ENCODE results near the gene LNX1. TPM values are rescaled to one million over a fixed set of nuclear protein-coding genes. Genes with fewer than 3 reads are reported as not detected.
A peak's percentile ranks its signal among the peaks of the same experiment; 100 is the strongest.

The LNX1 gene
- total and polyA plus RNA-seq, 2 of the 8 experiments (the other 6 are each of a cell fraction or from before 2014, with no cell fraction given) = 2.7 to 3.8 TPM

DNA sequence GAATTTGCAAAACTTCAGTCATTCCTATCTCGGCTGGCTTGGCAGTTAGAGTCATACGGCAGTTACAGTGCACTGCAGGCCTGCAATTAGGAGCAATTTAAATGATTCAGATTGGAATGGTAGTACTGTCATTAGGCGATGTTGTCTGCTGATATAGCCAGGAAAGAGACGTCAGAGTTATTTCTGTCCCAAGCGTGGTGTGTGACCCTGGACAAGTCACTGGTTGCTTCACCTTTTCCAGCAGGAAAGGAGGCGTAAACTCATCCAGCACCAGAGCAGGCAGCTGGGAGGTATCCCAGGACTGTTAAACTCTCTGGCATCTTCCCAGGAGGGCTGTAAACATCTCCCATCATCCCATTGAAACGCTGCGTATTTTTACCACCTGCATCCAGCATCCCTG, 836 bp upstream of the LNX1 start:
- Histone ChIP-seq H3K4me3 (ENCODE audit: extremely low read depth in 1 of 4, insufficient read depth in 2 of 4, low read depth in 3 of 4, low read length in 4 of 4) (peak overlapping the region; percentile 5 to 60 (median 33); a peak in 5 of 8 replicates), H3K9me3 (ENCODE audit: insufficient read depth in 2 of 2, low read depth in 1 of 2, low read length in 1 of 2) (no peaks in the 10 kb centered on the region), H3K27ac (ENCODE audit: low read depth, low read length) (peak overlapping the region; percentile 68; the same call in 1 of the 2 replicates), H3K23me2 (ENCODE audit: low read depth, low read length) (peaks cover 7% of the 10 kb centered on the region; the same call in 1 of the 2 replicates), H3K79me2 (ENCODE audit: control insufficient read depth in 1 of 2, insufficient read depth in 2 of 2, low read length in 2 of 2) (no peaks in the 10 kb centered on the region), H2BK120ac (replicated peaks; ENCODE audit: low read depth, low read length) (no peak overlapping the region), H3K4me2 (ENCODE audit: insufficient read depth in 1 of 2, low read depth in 2 of 2, low read length in 2 of 2) (peak overlapping the region; percentile 72 to 98), H2BK15ac (ENCODE audit: low read length) (no peak overlapping the region), H4K91ac (replicated peaks; ENCODE audit: insufficient read length, low read length) (no peak overlapping the region), H3K18ac (ENCODE audit: extremely low read depth, low read length) (no peak overlapping the region), H3K23ac (ENCODE audit: insufficient read length) (no peak overlapping the region), H2BK5ac (ENCODE audit: low read depth, low read length) (peak overlapping the region; percentile 62; the same call in 1 of the 2 replicates), H2BK20ac (ENCODE audit: low read length) (no peak overlapping the region), H3K4me1 (replicated peaks in 1 of 4; ENCODE audit: control insufficient read depth in 3 of 4, insufficient read depth in 4 of 4, low read length in 3 of 4) (peaks cover 5 to 16% (median 12%) of the 10 kb centered on the region in 4 experiments), H3K36me3 (ENCODE audit: control insufficient read depth in 2 of 4, insufficient read depth in 4 of 4, low read length in 3 of 4) (no peaks in the 10 kb centered on the region), H3K79me1 (ENCODE audit: low read depth, low read length) (no peaks in the 10 kb centered on the region), H3K27me3 (replicated peaks in 1 of 4; ENCODE audit: control insufficient read depth in 3 of 4, extremely low read depth in 1 of 4, insufficient read depth in 3 of 4, low read length in 3 of 4) (no peaks in the 10 kb centered on the region), H2AK5ac (ENCODE audit: low read depth, low read length) (no peak overlapping the region), H2BK12ac (ENCODE audit: low read depth, low read length) (peak overlapping the region; percentile 64; the same call in 1 of the 2 replicates), H3K14ac (ENCODE audit: insufficient read length) (no peak overlapping the region), H4K20me1 (replicated peaks in 1 of 2; ENCODE audit: control insufficient read depth in 1 of 2, insufficient read depth in 2 of 2, low read length in 2 of 2) (no peaks in the 10 kb centered on the region), H4K8ac (ENCODE audit: extremely low read depth, insufficient read depth, low read length) (no peak overlapping the region), H4K5ac (ENCODE audit: insufficient read length, low read depth, low read length) (no peak overlapping the region), H2AFZ (ENCODE audit: low read length) (no peak overlapping the region), H3K56ac (replicated peaks; ENCODE audit: insufficient read length, low read depth, low read length) (no peak overlapping the region), H3K9ac (replicated peaks in 1 of 4; ENCODE audit: extremely low read depth in 1 of 4, low read depth in 3 of 4, low read length in 3 of 4) (peak overlapping the region in 1 of 4 experiments; percentile 69; a peak in 2 of 7 replicates), H3K4ac (replicated peaks; ENCODE audit: insufficient read length, low read depth, low read length) (no peak overlapping the region)
- DNase-seq (ENCODE audit: low read depth in 1 of 2, low spot score in 2 of 2) (no peak), FAIRE-seq (no peak)
- ChIA-PET CTCF (ENCODE audit: partially characterized antibody) (interaction anchor here (1.4 to 2.9 kb wide), 2 partner anchors 10 to 60 kb away, joined by 3 to 9 read pairs; no protein-coding TSS in a partner anchor), POLR2A (ENCODE audit: partially characterized antibody) (interaction anchor here (1.3 kb wide), 2 partner anchors 10 kb away, joined by 5 to 6 read pairs; no protein-coding TSS in a partner anchor)
- WGBS, 2 experiments (ENCODE audit: extremely low coverage in 1 of 2, insufficient coverage in 1 of 2, insufficient read length in 1 of 2, insufficient replicate concordance in 2 of 2, low coverage in 1 of 2, low lambda C conversion rate in 2 of 2, missing lambda C conversion rate in 1 of 2) = 63% methylated on average over 8 of the region's 8 CpGs; no CpG with 5 or more reads in 1 of the 2 experiments
- TF ChIP-seq, protein P1, sequence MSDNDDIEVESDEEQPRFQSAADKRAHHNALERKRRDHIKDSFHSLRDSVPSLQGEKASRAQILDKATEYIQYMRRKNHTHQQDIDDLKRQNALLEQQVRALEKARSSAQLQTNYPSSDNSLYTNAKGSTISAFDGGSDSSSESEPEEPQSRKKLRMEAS (IDR thresholded peaks at IDR 0.05) = no peak
- TF ChIP-seq SIRT6 (IDR thresholded peaks at IDR 0.05; ENCODE audit: low read length) (no peak), SUZ12 (IDR thresholded peaks at IDR 0.05; ENCODE audit: low read length) (no peak), EP300 (IDR thresholded peaks at IDR 0.05; ENCODE audit: borderline replicate concordance in 1 of 2, low read depth in 2 of 2, low read length in 2 of 2) (no peak), RBBP5 (IDR thresholded peaks at IDR 0.05; ENCODE audit: borderline replicate concordance, low read depth, low read length) (no peak), POU5F1 (IDR thresholded peaks at IDR 0.05; ENCODE audit: low read depth, low read length) (no peak), KDM5A (IDR thresholded peaks at IDR 0.05; ENCODE audit: low read length) (no peak), TEAD4 (IDR thresholded peaks at IDR 0.05; ENCODE audit: low read depth, low read length) (no peak)
- TF ChIP-seq, protein P2, sequence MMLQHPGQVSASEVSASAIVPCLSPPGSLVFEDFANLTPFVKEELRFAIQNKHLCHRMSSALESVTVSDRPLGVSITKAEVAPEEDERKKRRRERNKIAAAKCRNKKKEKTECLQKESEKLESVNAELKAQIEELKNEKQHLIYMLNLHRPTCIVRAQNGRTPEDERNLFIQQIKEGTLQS (IDR thresholded peaks at IDR 0.05; ENCODE audit: insufficient read depth, low read depth, low read length) = no peak
- TF ChIP-seq, protein P3, sequence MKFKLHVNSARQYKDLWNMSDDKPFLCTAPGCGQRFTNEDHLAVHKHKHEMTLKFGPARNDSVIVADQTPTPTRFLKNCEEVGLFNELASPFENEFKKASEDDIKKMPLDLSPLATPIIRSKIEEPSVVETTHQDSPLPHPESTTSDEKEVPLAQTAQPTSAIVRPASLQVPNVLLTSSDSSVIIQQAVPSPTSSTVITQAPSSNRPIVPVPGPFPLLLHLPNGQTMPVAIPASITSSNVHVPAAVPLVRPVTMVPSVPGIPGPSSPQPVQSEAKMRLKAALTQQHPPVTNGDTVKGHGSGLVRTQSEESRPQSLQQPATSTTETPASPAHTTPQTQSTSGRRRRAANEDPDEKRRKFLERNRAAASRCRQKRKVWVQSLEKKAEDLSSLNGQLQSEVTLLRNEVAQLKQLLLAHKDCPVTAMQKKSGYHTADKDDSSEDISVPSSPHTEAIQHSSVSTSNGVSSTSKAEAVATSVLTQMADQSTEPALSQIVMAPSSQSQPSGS (IDR thresholded peaks at IDR 0.05; ENCODE audit: low read length) = no peak

Measured in H1 (cell line).